HPDE6-E6E7 (cell line): ENCODE results near the gene ALKBH1.
"Not testable (repeated sequence)": the region's sequence is repeated elsewhere in the genome, so short reads cannot be mapped to it uniquely, and the experiment has no call there.

ENCODE experiments used
- DNase-seq: peaks from one replicate; pipeline ENCODE4 v3.0.0; 2011; ENCODE audit warnings: missing footprints; ENCODE audit errors: extremely low spot score

Gene ALKBH1

DNA sequence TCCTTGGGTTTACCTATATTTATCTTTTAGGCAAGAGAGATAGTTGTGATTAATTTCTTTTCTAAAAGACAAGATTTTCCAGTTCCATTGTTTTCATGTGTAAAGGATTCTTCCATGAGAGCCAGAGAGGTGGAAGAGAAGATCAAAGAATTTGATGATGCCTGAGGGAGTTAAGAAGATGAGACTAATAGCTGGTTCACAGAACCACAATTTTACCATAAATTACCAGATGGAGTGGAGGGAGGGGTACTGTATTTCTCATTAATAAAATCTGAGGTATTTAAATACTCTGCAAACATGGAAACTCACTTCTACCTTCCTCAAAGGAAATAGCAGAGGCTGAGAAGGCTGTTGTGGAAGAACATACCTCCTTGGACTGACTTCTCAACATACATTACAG is 34.6 kb downstream of the ALKBH1 start:
- DNase-seq: no peak

DNA sequence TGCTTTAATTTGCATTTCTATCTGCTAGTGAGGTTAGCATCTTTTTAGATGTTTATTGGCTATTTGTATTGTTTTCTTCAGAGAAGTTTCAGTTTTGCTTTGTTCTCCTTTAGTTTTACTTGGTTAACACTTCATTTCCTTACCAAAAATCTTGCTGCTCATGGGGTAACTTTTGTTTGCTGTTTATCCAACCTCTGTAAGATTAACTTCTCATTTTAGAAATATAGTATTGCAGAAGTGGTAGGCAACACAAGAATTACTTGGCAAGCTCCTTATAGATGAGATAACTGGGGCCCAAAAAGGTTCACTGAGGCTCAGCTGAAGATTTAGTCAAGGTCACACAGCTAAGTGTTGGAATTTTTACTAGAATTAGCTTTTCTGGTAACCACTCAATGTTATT is 40.5 kb downstream of the ALKBH1 start:
- DNase-seq: no peak

DNA sequence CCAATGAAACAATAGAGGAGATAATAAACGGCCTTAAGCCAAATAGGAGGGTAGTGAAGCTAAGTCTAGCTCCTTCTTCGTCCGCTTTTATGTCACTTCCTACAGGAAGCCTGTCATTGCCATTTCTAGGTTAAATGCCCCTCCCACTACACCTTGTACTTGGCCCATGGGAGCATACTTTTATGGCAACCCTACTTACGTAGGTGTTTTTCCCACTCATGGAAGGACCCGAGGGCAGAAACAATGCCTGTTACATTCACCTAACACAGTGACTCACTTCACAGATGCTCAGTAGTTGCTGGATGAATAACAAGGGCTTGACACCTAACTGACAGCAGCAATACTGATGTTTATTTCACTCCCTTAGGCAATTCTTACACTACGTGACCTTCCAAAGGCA is 44.5 kb downstream of the ALKBH1 start:
- peak; percentile 94 for DNase-seq

DNA sequence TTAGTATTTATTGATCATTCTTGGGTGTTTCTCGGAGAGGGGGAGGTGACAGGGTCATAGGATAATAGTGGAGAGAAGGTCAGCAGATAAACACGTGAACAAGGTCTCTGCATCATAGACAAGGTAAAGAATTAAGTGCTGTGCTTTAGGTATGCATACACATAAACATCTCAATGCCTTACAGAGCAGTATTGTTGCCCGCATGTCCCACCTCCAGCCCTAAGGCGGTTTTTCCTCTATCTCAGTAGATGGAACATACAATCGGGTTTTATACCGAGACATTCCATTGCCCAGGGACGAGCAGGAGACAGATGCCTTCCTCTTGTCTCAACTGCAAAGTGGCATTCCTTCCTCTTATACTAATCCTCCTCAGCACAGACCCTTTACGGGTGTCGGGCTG is 46.3 kb downstream of the ALKBH1 start:
- not testable (repeated sequence) for DNase-seq

DNA sequence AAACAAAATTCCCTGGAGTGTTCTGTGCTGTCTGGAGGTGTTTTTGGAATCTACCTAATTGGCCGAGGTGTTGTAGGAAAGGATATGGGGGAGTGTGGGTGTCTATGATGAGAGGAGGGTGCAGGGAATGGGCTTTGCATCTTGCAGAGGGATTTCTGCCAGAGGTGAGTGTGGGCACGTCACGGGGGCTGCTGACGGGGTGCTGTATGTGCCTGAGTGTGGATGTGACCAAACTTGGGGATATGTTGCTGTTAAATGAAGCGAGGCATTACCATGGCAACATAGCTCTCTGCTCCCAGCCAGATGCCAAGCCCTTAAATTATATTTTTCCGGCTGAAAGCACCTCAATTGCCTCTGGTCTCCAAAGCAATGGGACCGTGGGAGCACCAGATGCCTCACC is 47.1 kb downstream of the ALKBH1 start:
- DNase-seq: no peak

DNA sequence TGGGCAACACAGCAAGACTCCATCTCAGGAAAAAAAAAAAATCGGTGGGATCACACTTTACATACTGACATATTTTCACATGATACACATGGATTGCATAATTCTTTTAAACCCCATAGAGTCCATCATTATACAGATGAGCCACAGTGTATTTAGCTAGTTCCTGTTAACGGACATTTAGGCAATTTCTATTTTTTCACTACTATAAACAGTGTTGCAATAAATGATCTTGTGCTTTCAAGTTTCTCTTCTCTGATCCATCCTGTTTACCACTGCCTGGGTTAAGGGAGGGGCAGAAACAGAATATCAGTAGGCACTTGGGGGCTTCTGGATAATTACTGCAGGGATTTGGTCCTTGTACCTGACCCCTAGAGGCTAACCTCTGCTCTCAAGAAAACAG is 48.0 kb downstream of the ALKBH1 start:
- no peak for DNase-seq

DNA sequence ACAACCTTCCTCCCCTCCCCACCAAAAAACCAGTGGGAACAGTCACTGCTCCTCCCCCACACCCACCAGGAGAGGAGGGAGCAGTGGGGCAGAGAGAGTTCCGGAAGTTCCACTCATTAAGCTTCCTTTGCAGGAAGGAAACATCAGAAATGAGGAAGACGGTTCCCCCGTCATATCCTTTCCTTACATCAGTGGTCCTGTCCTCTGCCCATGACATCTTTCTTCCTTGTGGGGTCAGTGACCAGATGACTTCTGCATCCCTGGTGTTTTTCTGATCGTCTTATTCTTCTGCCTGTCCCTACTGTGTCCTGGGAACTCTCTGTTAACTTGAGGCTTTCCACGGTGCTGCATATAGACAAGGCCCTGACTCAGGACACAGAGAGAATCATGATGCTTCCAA is 50.5 kb downstream of the ALKBH1 start:
- DNase-seq: no peak

DNA sequence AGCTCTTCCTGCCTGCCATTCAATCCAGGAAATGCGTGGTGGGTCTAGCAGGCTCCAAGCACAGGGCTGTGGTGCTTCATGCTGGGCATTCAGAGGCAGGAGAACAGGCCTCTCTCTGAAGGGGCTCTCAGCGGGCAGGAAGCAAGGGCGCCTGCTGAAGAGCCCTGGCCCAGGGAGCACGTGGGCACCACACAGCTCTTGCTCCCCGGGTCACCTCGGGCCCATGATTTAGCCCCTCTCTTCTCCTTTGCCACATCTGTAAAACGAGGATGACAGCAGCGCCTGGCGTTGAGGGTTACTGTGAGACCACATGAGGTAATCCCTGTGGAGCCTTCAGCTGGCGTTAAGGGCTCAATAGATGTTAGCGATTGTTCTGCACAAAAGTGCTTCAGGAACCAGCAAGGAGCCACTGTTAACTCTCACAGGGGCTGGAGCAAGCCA is 53.8 kb downstream of the ALKBH1 start:
- DNase-seq: no peak

DNA sequence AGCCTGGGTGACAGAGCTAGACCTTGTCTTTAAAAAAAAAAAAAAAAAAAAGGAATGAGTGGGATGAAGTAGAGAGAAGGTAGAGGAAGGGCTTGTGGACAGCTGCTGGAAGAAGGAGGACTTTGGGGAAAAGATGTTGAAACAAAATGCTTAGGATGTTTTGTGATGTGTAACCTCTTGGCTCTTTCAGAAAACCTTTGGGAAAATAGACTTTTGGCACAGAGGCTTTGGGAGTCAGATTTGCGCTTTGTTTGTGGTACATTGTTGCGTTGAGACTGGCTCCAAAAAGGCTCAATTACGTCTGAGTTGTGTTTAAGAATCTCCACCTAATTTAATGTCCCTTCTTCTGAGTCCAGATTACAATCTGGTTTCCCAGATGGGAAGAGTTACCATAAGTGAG is 58.5 kb downstream of the ALKBH1 start:
- no peak for DNase-seq

DNA sequence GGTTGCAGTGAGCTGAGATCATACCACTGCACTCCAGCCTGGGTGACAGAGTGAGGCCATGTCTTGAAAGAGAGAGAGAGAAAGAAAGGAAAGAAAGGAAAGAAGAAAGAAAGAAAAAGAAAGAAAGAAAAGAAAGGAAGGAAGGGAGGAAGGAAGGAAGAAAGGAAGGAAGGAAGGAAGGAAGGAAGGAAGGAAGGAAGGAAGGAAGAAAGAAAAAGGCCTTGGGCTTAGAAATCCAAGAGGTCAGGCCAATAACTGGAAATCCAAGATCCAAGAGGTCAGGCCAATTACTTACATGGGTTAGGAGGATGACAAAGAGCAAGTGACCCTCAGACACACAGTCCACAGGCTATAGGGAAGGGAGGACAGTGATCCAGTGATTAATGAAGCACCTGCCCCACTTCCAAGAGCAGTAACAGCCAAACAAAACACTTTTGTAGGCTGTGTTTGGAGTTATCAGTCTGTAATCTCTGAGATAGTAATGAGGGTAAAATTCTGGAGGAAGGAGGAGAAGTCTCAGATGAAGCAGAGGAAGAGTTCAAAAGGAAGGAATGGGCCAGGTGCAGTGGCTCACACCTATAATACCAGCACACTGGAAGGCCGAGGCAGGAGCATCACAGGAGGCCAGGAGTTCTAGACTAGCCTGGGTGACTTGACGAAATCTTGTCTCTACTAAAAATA is 59.2 kb downstream of the ALKBH1 start:
- DNase-seq: no peak

DNA sequence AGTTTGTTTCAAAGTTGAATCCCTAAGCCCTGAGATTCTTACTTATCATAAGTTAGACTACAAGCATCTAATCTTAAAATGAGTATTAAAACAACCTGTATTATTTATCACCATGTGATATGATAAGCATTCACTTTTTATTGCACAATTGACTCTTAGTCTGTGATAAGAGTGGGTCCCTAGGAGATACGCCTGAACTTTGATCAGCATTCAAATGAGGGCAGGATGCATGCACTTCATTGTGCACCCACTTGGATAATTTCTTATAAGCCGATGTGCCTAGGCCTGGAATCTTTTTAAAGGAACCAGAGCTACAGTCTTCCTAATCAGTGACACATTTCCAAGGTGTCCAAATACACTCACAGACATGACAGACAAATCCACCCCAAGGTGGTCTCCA is 60.0 kb downstream of the ALKBH1 start:
- no peak for DNase-seq

DNA sequence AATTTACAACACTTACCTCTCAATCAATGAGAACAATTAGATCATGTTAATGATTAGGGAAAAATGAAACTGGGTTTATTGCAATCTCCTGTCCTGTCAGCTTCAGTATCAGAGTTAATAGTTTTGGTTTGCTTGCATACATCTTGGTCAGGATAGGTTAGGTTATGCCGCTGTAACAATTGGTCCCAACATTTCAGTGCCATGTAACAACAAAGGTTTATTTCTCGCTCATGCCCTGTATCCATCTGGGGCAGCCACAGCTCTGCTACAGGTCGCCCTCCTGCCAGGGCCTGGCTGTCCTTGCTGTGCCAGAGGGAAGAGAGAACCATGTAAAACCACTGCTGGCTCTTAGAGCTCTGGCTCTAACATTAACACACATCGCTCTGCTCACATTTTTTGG is 60.9 kb downstream of the ALKBH1 start:
- DNase-seq: no peak

DNA sequence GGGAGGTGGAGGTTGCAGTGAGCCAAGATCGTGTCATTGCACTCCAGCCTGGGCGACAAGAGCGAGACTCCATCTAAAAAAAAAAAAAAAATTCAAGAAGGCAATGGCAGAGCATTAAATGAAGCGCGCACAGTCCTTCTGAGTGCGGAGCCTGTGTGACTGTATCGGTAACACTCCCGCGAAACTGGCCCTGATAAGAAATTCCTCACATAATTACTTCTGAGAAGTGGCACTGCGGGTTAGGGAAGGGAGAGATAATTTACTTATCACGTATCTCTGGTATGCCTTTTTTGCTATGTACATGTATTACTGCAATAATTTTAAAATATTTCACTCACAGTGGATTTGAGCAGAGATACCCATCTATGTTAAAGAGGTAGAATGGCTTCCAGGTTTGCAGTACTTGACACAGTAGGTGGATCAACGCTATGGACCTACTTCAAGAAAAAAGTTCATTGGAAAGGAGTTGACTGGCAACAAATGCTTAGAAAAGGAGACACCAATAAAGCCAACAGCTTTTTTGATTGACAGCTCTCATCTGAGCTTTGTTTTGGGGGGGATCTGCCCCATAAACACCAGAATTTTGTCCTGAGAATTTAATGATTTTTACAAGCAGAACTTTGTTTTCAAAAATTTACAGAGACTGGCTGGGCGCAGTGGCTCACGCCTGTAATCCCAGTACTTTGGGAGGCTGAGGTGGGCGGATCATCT is 62.1 kb downstream of the ALKBH1 start:
- DNase-seq: no peak

DNA sequence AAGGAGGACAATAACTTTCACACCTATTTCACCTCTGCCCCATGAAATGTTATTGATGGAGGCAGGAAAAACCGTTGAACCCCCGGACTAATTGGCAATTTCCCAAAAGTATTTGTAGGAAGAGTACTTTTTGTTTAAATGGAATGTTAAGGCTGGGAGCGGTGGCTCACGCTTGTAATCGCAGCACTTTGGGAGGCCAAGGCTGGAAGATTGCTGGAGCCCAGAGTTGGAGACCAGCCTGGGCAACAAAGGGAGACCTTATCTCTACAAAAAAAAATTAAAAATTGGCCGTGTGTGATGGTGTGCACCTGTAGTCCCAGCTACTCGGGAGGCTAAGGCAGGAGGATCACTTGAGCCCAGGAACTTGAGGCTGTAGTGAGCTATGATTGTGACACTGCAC is 65.4 kb downstream of the ALKBH1 start:
- DNase-seq: no peak

DNA sequence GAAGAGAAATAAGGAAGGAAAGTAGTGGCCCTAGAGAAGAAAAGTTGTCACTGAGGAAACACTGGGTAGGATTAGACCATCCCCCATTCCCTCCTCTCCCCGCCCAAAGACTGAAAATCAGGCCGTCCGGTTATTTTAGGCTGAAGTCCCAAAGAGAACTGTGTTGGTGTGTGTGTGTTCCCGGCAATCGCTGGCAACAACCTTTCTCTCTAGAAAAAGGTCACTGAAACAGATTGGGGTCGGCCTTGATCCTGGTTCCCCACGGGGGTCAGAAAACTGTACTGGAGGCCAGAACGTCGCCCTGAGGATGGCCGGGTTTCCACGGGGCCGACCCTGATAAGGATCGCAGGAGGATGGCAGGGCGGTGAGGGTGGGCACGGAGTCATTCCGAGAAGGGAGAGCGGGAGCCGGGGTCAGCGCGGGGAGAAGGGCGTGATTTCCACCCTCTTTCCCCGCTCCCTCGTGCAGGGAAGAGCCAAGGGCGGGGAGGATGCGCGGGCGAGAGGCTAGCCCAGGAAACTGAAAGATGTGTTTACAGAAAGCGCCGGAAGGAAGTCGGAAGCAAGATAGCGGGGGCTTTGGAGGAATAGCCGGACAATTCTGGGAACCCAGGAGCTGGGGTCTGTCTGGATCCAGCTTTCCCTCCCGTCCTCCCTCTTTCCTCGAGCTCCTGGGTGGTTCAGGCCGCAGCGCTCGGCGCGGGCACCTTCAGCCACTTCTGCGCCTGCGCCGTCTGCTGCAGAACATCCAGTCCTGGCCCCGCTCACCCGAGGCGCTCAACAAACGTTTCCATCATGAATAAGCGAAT is 66.1 kb downstream of the ALKBH1 start:
- peak; percentile 67 for DNase-seq

DNA sequence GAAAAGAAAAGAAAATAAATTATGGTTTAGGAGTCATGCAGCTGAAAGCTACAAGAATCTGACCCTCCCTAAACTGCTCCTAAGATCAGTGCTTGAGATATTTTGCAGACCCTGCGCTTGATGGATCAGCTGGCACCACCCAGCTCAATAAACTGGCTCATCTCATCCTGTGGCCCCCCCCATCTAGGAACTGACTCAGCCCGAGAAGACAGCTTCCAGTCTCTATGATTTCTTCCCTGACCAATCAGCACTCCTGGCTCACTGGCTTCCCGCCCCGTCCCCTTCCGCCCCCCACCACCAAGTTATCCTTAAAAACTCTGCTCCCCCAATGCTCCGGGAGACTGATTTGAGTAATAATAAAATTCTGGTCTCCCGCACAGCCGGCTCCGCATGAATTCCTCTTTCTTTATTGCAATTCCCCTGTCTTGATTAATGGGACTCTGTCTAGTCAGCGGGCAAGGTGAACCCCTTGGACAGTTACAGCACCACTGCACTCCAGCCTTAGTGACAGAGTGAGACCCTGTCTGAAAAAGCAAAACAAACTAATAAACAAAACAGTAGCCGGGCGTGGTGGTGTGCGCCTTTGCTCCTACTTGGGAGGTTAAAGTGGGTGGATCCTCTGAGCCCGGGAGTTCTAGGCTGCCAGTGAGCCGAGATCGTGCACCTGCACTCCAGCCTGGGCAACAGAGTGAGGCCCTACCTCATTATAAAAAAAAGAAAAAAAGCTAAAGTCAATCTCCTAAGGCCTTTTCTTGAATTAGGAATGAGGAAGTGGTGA is 66.9 kb downstream of the ALKBH1 start:
- DNase-seq: no peak

DNA sequence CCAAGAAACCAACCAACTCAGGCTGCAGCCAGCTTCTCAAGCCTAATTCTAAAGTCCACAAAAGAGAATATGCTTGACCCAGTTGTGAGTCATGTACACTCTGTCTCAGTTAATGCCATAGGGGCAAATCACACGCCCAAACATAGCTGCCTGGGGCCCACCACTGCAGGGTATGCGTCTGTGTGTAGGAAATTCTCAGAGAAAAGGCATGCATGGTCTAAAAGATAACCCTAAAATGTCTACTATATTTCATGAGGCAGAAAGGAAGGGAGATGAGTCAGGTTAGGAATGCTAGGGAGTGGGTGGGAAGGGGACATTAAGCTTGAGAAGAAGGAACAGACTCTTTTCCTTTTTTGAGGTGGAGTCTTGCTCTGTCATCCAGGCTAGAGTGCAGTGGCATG is 69.1 kb downstream of the ALKBH1 start:
- DNase-seq: no peak

DNA sequence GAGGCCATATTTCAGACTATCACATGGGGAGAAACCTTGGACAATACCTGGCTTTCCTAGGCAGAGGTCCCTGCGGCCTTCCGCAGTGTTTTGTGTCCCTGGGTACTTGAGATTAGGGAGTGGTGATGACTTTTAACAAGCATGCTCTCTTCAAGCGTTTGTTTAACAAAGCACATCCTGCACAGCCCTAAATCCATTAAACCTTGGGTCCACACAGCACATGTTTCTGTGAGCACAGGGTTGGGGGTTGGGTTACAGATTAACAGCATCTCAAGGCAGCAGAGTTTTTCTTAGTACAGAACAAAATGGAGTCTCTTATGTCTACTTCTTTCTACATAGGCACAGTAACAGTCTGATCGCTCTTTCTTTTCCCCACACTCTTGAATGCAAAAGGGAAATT is 72.0 kb downstream of the ALKBH1 start:
- DNase-seq: not testable (repeated sequence)

DNA sequence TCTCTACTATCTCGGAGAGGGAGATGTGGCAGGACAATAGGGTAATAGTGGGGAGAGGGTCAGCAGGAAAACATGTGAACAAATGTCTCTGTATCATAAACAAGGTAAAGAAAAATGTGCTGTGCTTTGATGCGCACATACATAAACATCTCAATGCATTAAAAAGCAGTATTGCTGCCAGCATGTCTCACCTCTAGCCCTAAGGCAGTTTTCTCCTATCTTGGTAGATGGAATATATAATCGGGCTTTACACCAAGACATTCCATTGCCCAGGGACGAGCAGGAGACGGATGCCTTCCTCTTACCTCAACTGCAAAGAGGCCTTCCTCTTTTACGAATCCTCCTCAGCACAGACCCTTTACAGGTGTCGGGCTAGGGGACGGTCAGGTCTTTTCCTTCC is 72.4 kb downstream of the ALKBH1 start:
- not testable (repeated sequence) for DNase-seq

DNA sequence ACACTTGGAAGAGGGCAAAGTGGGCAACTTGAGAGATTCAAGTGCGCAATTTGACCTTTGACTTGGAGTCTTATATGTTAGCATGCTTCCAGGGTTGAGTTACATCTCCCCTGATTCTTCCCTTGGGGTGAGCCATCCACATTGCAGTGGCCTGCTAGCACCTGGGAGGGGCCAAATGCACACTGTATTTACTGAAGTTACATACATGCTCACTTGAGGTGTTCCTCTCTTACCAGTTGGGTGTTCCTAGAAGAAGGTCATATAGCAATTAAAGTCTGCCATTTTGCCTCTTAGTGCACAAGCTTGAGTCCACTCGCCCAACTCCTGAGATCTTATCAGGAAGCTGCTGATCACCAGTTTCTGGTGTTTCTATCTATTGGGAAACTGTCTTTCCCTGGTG is 77.7 kb downstream of the ALKBH1 start:
- no peak for DNase-seq

DNA sequence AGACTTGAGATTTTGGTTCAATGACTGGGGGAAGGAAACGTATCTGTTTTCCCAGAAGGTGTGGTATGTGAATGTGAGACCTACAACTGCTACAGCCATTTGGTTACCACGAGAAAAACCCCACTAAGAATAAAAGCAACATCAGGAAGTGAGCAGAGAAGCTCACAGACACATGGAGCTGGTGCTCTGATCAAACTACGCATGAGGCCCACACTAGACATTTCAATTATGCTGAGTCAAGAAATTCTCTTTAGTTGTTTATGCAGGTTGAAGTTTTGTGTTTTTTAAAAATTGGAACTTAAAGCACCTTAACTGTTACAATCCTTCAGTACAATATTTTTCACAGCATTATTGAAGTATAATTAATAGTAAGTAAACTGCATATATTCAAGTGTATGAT is 82.5 kb downstream of the ALKBH1 start:
- no peak for DNase-seq

DNA sequence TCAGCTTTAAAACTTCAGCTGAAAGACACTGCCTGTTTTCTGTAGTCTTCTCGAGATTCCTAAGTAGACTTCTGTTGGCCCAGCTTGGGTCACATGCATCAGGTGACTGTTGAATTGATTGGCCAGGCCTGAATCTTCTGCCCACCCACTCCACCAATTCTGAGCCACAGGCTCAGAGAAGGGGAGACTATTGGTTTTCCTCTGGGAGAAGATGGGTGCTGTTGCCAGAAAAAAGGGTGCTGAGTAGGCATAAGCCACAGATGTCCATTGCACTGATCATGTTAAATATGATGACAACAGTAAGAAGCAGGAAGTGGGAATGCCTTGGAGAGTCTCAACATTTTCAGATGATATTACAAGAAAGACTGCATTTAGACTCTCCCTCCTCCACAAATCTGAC is 84.6 kb downstream of the ALKBH1 start:
- DNase-seq: no peak
